ENCODE measurements around the gene TRPM6.

TRPM6 gene

DNA sequence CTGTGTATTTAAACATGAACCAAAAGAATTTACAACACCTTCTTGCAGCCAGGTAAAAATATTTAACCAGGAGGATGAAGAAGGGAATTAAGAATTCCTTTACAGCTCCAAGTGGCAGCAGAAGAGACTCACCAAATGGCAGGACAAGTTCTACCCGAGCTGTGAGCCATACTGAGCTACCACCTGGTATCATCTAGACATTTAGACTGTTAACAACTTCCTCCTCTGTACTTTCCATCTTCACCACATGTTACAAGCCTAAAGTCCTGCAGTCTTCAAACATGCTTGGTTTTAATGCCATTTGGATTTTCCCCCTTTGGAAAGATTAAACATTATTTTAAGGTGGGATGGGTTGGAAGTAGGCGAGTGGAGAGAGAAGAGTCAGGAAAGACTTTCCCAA, 190.2 kb downstream of the TRPM6 start:
- Histone ChIP-seq H3K79me2 (no peaks in the 10 kb centered on the region), H3K27ac (no peak overlapping the region), H3K9me3 (ENCODE audit: control insufficient read depth, low read length) (no peaks in the 10 kb centered on the region), H3K9ac (no peak overlapping the region), H3K27me3 (ENCODE audit: control insufficient read depth, insufficient read depth, low read length) (no peaks in the 10 kb centered on the region), H3K4me2 (ENCODE audit: low read length) (no peak overlapping the region), H2AFZ (no peak overlapping the region), H3K4me1 (no peaks in the 10 kb centered on the region), H3K4me3 (ENCODE audit: low read depth, low read length) (no peak overlapping the region), H3K36me3 (ENCODE audit: control insufficient read depth, insufficient read depth, low read length) (no peaks in the 10 kb centered on the region)
- TF ChIP-seq, protein P1, sequence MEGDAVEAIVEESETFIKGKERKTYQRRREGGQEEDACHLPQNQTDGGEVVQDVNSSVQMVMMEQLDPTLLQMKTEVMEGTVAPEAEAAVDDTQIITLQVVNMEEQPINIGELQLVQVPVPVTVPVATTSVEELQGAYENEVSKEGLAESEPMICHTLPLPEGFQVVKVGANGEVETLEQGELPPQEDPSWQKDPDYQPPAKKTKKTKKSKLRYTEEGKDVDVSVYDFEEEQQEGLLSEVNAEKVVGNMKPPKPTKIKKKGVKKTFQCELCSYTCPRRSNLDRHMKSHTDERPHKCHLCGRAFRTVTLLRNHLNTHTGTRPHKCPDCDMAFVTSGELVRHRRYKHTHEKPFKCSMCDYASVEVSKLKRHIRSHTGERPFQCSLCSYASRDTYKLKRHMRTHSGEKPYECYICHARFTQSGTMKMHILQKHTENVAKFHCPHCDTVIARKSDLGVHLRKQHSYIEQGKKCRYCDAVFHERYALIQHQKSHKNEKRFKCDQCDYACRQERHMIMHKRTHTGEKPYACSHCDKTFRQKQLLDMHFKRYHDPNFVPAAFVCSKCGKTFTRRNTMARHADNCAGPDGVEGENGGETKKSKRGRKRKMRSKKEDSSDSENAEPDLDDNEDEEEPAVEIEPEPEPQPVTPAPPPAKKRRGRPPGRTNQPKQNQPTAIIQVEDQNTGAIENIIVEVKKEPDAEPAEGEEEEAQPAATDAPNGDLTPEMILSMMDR (IDR thresholded peaks at IDR 0.05): no peak

DNA sequence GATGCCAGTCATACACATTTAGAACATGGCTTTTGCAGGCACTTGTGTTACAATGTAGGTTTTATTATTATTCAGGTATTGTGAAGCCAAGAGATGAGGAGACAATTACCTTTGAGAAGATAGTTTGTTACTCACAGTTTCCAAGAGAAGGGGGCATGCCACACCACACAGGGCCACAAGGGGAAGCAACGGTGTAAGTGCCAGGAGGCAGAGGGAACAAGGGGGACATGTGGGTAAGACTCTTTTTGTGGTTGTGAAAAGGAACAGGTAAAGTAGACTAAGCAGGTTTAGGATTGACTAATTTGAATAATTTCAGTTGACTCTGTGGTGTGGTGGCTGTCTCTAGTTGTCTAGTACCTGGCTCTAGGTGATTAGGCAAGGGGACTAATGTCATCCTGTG, 191.2 kb downstream of the TRPM6 start:
- no peaks in the 10 kb centered on the region for H3K36me3 ChIP-seq (ENCODE audit: control insufficient read depth, insufficient read depth, low read length)
- no peak overlapping the region for H3K4me2 ChIP-seq (ENCODE audit: low read length)
- H3K4me1 ChIP-seq: no peaks in the 10 kb centered on the region
- no peaks in the 10 kb centered on the region for H3K9me3 ChIP-seq (ENCODE audit: control insufficient read depth, low read length)
- no peak overlapping the region for H3K4me3 ChIP-seq (ENCODE audit: low read depth, low read length)
- H2AFZ ChIP-seq: no peak overlapping the region
- no peak overlapping the region for H3K9ac ChIP-seq
- TF ChIP-seq, protein P1 (IDR thresholded peaks at IDR 0.05): no peak
- H3K27ac ChIP-seq: no peak overlapping the region
- no peaks in the 10 kb centered on the region for H3K27me3 ChIP-seq (ENCODE audit: control insufficient read depth, insufficient read depth, low read length)
- H3K79me2 ChIP-seq: no peaks in the 10 kb centered on the region

DNA sequence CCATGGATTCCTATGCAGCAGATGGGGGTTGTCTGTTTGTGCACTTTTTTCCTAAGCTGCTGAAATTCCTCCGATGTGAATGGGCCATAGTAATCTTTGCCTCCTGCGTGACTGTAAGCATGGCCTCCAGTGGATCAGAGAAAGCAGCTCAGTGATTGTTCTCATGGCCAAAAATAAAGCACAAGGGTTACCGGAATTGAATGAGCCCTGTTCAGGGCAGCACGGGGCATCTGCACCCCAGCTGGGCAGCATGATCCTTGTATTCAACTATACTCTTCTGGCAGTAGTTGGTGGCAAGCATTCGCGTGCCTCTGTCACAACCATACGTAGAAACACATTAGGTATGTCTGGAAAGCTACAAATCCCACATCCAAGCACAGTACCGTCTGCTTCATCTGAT, 196.7 kb downstream of the TRPM6 start:
- no peak overlapping the region for H2AFZ ChIP-seq
- no peaks in the 10 kb centered on the region for H3K4me1 ChIP-seq
- H3K4me2 ChIP-seq (ENCODE audit: low read length): no peak overlapping the region
- H3K36me3 ChIP-seq (ENCODE audit: control insufficient read depth, insufficient read depth, low read length): no peaks in the 10 kb centered on the region
- no peaks in the 10 kb centered on the region for H3K79me2 ChIP-seq
- TF ChIP-seq, protein P1 (IDR thresholded peaks at IDR 0.05): no peak
- no peak overlapping the region for H3K4me3 ChIP-seq (ENCODE audit: low read depth, low read length)
- no peak overlapping the region for H3K9ac ChIP-seq
- no peaks in the 10 kb centered on the region for H3K27me3 ChIP-seq (ENCODE audit: control insufficient read depth, insufficient read depth, low read length)
- H3K9me3 ChIP-seq (ENCODE audit: control insufficient read depth, low read length): no peaks in the 10 kb centered on the region
- no peak overlapping the region for H3K27ac ChIP-seq

DNA sequence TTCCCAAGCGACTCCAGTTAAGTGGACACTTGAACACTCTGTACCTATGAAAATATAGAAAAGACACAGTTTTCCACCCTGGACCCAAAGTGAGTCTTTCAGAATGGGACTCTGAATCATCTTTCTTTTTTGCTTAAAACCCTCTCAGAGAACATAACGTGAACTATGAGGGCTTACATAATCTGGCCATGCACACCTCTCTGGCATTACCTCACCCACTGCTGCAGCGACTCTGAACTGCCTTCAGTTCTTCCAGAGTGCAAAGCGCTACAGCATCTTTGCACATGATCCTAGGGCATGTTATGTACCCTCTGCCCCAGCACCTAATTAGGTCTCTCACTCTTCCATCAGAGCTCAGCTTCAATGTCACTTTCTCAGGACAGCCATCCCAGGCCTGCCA, 204.4 kb downstream of the TRPM6 start:
- H3K4me2 ChIP-seq (ENCODE audit: low read length): no peak overlapping the region
- H3K9ac ChIP-seq: no peak overlapping the region
- H3K9me3 ChIP-seq (ENCODE audit: control insufficient read depth, low read length): no peaks in the 10 kb centered on the region
- H3K27me3 ChIP-seq (ENCODE audit: control insufficient read depth, insufficient read depth, low read length): no peaks in the 10 kb centered on the region
- TF ChIP-seq, protein P1 (IDR thresholded peaks at IDR 0.05): no peak
- no peak overlapping the region for H3K4me3 ChIP-seq (ENCODE audit: low read depth, low read length)
- H3K27ac ChIP-seq: no peak overlapping the region
- H3K36me3 ChIP-seq (ENCODE audit: control insufficient read depth, insufficient read depth, low read length): no peaks in the 10 kb centered on the region
- H3K79me2 ChIP-seq: no peaks in the 10 kb centered on the region
- no peaks in the 10 kb centered on the region for H3K4me1 ChIP-seq
- no peak overlapping the region for H2AFZ ChIP-seq

DNA sequence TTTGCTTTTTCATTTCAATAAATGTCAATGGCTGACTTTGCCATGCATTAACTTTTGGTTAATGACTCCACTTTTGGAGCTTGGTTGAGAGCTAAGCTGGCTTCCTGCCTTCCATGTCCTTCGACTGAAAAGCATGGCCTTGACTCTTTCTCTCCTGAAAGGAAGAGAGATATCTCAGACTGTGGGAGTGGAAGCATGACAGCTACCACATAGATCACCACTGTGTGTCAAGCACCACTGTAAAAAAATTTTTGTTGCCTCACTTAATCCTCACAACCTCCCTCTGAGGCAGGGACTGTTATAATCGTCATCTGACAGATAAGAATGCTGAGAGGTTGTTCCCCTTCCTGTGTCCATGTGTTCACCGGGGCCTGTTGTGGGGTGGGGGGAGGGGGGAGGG, 205.8 kb downstream of the TRPM6 start:
- no peaks in the 10 kb centered on the region for H3K4me1 ChIP-seq
- H3K27ac ChIP-seq: no peak overlapping the region
- no peaks in the 10 kb centered on the region for H3K27me3 ChIP-seq (ENCODE audit: control insufficient read depth, insufficient read depth, low read length)
- no peak overlapping the region for H2AFZ ChIP-seq
- no peak overlapping the region for H3K4me3 ChIP-seq (ENCODE audit: low read depth, low read length)
- H3K36me3 ChIP-seq (ENCODE audit: control insufficient read depth, insufficient read depth, low read length): no peaks in the 10 kb centered on the region
- H3K9ac ChIP-seq: no peak overlapping the region
- no peaks in the 10 kb centered on the region for H3K79me2 ChIP-seq
- TF ChIP-seq, protein P1 (IDR thresholded peaks at IDR 0.05): no peak
- no peaks in the 10 kb centered on the region for H3K9me3 ChIP-seq (ENCODE audit: control insufficient read depth, low read length)
- no peak overlapping the region for H3K4me2 ChIP-seq (ENCODE audit: low read length)
